Choroid plexus epithelial cell (primary cell): Measurements from ENCODE around the gene NFATC1.

Experiments
- DNase-seq: peaks from one replicate; pipeline ENCODE4 v3.0.0-alpha.2; 2010; ENCODE audit warnings: low read depth
- H3K4me3 ChIP-seq: 2 replicates; pipeline ENCODE4 v1.5.1; 2011; ENCODE audit warnings: low read depth, mild to moderate bottlenecking, control low read depth, low read length, moderate library complexity
- CTCF ChIP-seq: conservative IDR thresholded peaks from 2 replicates; pipeline ENCODE4 v1.5.1; 2011; ENCODE audit warnings: low read depth, mild to moderate bottlenecking, control low read depth, inconsistent platforms, low read length, moderate library complexity

NFATC1 gene

GRCh38 chr18:79441420-79441819 is 45.7 kb downstream of the NFATC1 start:
- H3K4me3 ChIP-seq = no peak overlapping the region
- no peak for TF ChIP-seq CTCF
- no peak for DNase-seq

GRCh38 chr18:79442508-79443221 is 46.9 kb downstream of the NFATC1 start:
- TF ChIP-seq CTCF = no peak
- no peak overlapping the region for H3K4me3 ChIP-seq
- DNase-seq = peak; percentile 27

GRCh38 chr18:79445221-79445620 is 49.5 kb downstream of the NFATC1 start:
- H3K4me3 ChIP-seq = no peak overlapping the region
- no peak for DNase-seq
- no peak for TF ChIP-seq CTCF

- no peak for DNase-seq
- no peak for TF ChIP-seq CTCF
- no peak overlapping the region for H3K4me3 ChIP-seq
These were observed 50.2 kb downstream of the NFATC1 start for GRCh38 chr18:79445696-79446561.

- TF ChIP-seq CTCF = no peak
- no peak overlapping the region for H3K4me3 ChIP-seq
- DNase-seq = no peak
These were observed 51.2 kb downstream of the NFATC1 start for GRCh38 chr18:79446931-79447330.

GRCh38 chr18:79447703-79448367 is 52.1 kb downstream of the NFATC1 start:
- H3K4me3 ChIP-seq = no peak overlapping the region
- no peak for TF ChIP-seq CTCF
- peak; percentile 39 for DNase-seq
